Measurements from ENCODE around the gene A2ML1.

DNA sequence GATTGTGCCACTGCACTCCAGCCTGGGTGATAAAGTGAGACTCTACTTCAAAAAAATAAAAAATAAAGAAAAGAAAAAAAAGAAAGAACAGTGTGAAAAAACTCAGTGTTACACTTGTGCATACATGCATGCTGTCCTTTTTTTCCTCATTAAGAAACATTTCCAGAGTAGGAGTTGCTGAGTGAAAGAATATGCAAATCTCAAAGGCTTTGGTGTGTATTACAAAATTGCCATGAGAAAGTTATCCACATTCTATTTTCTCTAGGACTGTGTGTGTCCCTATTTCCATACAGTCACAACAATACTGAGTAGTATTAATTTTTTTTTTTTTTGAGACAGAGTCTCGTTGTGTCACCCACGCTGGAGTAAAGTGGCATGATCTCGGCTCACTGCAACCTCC, 830 bp upstream of the A2ML1 start:
- TF ChIP-seq, protein P1, sequence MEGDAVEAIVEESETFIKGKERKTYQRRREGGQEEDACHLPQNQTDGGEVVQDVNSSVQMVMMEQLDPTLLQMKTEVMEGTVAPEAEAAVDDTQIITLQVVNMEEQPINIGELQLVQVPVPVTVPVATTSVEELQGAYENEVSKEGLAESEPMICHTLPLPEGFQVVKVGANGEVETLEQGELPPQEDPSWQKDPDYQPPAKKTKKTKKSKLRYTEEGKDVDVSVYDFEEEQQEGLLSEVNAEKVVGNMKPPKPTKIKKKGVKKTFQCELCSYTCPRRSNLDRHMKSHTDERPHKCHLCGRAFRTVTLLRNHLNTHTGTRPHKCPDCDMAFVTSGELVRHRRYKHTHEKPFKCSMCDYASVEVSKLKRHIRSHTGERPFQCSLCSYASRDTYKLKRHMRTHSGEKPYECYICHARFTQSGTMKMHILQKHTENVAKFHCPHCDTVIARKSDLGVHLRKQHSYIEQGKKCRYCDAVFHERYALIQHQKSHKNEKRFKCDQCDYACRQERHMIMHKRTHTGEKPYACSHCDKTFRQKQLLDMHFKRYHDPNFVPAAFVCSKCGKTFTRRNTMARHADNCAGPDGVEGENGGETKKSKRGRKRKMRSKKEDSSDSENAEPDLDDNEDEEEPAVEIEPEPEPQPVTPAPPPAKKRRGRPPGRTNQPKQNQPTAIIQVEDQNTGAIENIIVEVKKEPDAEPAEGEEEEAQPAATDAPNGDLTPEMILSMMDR (IDR thresholded peaks at IDR 0.05) = no peak
- no peak for TF ChIP-seq EZH2phosphoT487 (IDR thresholded peaks at IDR 0.05)
- TF ChIP-seq EZH2 (IDR thresholded peaks at IDR 0.05) = no peak

Measured in neural progenitor cell (in vitro differentiated cells).